ENCODE data around the gene ASB13.

ASB13 gene

DNA sequence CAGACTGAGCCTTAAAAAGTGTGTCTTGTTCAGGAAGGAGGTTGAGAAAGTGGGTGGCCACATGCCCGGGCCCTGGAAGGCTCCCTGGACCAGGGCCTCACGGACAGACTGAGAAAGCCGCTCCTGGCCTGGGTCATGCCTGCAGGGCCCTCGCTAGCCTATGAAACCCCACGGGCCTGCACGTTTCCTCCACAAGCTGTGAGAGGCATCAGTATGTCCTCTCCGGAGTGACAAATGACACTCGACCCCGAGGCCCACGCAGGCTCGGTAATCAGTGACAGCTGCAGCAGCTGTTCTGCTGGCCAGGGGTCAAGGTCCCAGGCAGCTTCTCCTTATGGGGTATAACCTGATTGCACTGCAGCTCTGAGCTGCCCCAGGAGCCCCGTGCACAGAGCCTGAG, 47.6 kb downstream of the ASB13 start:
- H3K4me1 ChIP-seq (ENCODE audit: control insufficient read depth, insufficient read depth, low read length), result no peaks in the 10 kb centered on the region
- H3K36me3 ChIP-seq (ENCODE audit: control insufficient read depth, insufficient read depth, low read length), result no peaks in the 10 kb centered on the region
- no peaks in the 10 kb centered on the region for H3K9me3 ChIP-seq (ENCODE audit: control insufficient read depth, insufficient read depth, low read length)
- no peak overlapping the region for H3K4me3 ChIP-seq (ENCODE audit: low read depth, low read length)
- H3K27me3 ChIP-seq (ENCODE audit: control insufficient read depth, insufficient read depth, low read length), result no peaks in the 10 kb centered on the region
- H3K9ac ChIP-seq (ENCODE audit: low read depth, low read length), result no peak overlapping the region

GRCh38 chr10:5618042-5618441, 48.4 kb downstream of the ASB13 start:
- Histone ChIP-seq H3K9ac (ENCODE audit: low read depth, low read length) (no peak overlapping the region), H3K36me3 (ENCODE audit: control insufficient read depth, insufficient read depth, low read length) (no peaks in the 10 kb centered on the region), H3K4me1 (ENCODE audit: control insufficient read depth, insufficient read depth, low read length) (no peaks in the 10 kb centered on the region), H3K4me3 (ENCODE audit: low read depth, low read length) (no peak overlapping the region), H3K9me3 (ENCODE audit: control insufficient read depth, insufficient read depth, low read length) (no peaks in the 10 kb centered on the region), H3K27me3 (ENCODE audit: control insufficient read depth, insufficient read depth, low read length) (no peaks in the 10 kb centered on the region)

GRCh38 chr10:5617521-5617920, 48.9 kb downstream of the ASB13 start:
- Histone ChIP-seq H3K4me3 (ENCODE audit: low read depth, low read length) (no peak overlapping the region), H3K9ac (ENCODE audit: low read depth, low read length) (no peak overlapping the region), H3K4me1 (ENCODE audit: control insufficient read depth, insufficient read depth, low read length) (no peaks in the 10 kb centered on the region), H3K27me3 (ENCODE audit: control insufficient read depth, insufficient read depth, low read length) (no peaks in the 10 kb centered on the region), H3K36me3 (ENCODE audit: control insufficient read depth, insufficient read depth, low read length) (no peaks in the 10 kb centered on the region), H3K9me3 (ENCODE audit: control insufficient read depth, insufficient read depth, low read length) (no peaks in the 10 kb centered on the region)

- H3K4me3 ChIP-seq (ENCODE audit: low read depth, low read length), result no peak overlapping the region
- H3K9ac ChIP-seq (ENCODE audit: low read depth, low read length), result no peak overlapping the region
- H3K4me1 ChIP-seq (ENCODE audit: control insufficient read depth, insufficient read depth, low read length), result no peaks in the 10 kb centered on the region
- no peaks in the 10 kb centered on the region for H3K27me3 ChIP-seq (ENCODE audit: control insufficient read depth, insufficient read depth, low read length)
- no peaks in the 10 kb centered on the region for H3K36me3 ChIP-seq (ENCODE audit: control insufficient read depth, insufficient read depth, low read length)
- no peaks in the 10 kb centered on the region for H3K9me3 ChIP-seq (ENCODE audit: control insufficient read depth, insufficient read depth, low read length)
These were observed 49.6 kb downstream of the ASB13 start for GRCh38 chr10:5616836-5617235.

GRCh38 chr10:5616046-5616445, 50.3 kb downstream of the ASB13 start:
- Histone ChIP-seq H3K27me3 (ENCODE audit: control insufficient read depth, insufficient read depth, low read length) (no peaks in the 10 kb centered on the region), H3K9me3 (ENCODE audit: control insufficient read depth, insufficient read depth, low read length) (no peaks in the 10 kb centered on the region), H3K4me1 (ENCODE audit: control insufficient read depth, insufficient read depth, low read length) (no peaks in the 10 kb centered on the region), H3K36me3 (ENCODE audit: control insufficient read depth, insufficient read depth, low read length) (no peaks in the 10 kb centered on the region), H3K9ac (ENCODE audit: low read depth, low read length) (no peak overlapping the region), H3K4me3 (ENCODE audit: low read depth, low read length) (no peak overlapping the region)

- Histone ChIP-seq H3K4me3 (ENCODE audit: low read depth, low read length) (no peak overlapping the region), H3K27me3 (ENCODE audit: control insufficient read depth, insufficient read depth, low read length) (no peaks in the 10 kb centered on the region), H3K9me3 (ENCODE audit: control insufficient read depth, insufficient read depth, low read length) (no peaks in the 10 kb centered on the region), H3K4me1 (ENCODE audit: control insufficient read depth, insufficient read depth, low read length) (no peaks in the 10 kb centered on the region), H3K9ac (ENCODE audit: low read depth, low read length) (no peak overlapping the region), H3K36me3 (ENCODE audit: control insufficient read depth, insufficient read depth, low read length) (no peaks in the 10 kb centered on the region)
These were observed 51.1 kb downstream of the ASB13 start for GRCh38 chr10:5615316-5615715.

GRCh38 chr10:5614155-5614721, 52.2 kb downstream of the ASB13 start:
- Histone ChIP-seq H3K27me3 (ENCODE audit: control insufficient read depth, insufficient read depth, low read length) (no peaks in the 10 kb centered on the region), H3K9me3 (ENCODE audit: control insufficient read depth, insufficient read depth, low read length) (no peaks in the 10 kb centered on the region), H3K4me3 (ENCODE audit: low read depth, low read length) (no peak overlapping the region), H3K36me3 (ENCODE audit: control insufficient read depth, insufficient read depth, low read length) (no peaks in the 10 kb centered on the region), H3K4me1 (ENCODE audit: control insufficient read depth, insufficient read depth, low read length) (no peaks in the 10 kb centered on the region), H3K9ac (ENCODE audit: low read depth, low read length) (no peak overlapping the region)

DNA sequence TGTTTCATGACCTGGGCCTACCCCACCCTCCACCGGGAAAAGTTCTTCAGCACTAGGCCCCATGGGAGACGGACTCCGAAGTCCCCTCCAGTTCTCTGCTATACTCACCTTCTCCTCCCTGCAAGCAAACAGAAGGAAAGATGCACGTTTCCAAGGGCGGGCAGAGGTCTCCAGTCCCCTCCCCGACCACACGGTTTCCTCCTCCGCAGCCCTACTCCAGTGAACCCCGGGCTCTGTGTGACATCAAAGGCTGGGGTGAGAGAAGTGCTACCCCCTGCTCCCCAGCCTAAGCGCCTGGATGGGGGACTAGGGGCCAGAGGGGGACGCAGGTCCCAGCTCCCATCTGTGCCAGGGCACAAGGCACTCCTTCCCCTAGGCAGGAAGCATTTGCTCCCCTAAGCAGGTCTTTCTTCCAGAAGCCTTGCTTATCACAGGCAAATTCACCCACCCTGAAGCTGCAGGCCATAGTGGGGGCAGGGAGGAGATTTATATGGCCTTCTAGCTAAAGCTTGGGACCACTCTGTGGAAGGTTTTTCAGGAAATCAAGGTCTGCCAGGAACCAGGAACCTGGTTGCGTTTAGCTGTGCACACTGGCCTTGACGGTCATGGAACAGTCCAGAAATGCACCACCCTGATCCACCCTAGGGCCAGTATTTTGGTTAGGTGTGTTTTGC, 52.8 kb downstream of the ASB13 start:
- H3K4me1 ChIP-seq (ENCODE audit: control insufficient read depth, insufficient read depth, low read length), result no peaks in the 10 kb centered on the region
- no peaks in the 10 kb centered on the region for H3K27me3 ChIP-seq (ENCODE audit: control insufficient read depth, insufficient read depth, low read length)
- no peaks in the 10 kb centered on the region for H3K9me3 ChIP-seq (ENCODE audit: control insufficient read depth, insufficient read depth, low read length)
- no peaks in the 10 kb centered on the region for H3K36me3 ChIP-seq (ENCODE audit: control insufficient read depth, insufficient read depth, low read length)
- H3K9ac ChIP-seq (ENCODE audit: low read depth, low read length), result no peak overlapping the region
- H3K4me3 ChIP-seq (ENCODE audit: low read depth, low read length), result no peak overlapping the region

GRCh38 chr10:5611899-5612680, 54.3 kb downstream of the ASB13 start:
- H3K4me1 ChIP-seq (ENCODE audit: control insufficient read depth, insufficient read depth, low read length), result no peaks in the 10 kb centered on the region

DNA sequence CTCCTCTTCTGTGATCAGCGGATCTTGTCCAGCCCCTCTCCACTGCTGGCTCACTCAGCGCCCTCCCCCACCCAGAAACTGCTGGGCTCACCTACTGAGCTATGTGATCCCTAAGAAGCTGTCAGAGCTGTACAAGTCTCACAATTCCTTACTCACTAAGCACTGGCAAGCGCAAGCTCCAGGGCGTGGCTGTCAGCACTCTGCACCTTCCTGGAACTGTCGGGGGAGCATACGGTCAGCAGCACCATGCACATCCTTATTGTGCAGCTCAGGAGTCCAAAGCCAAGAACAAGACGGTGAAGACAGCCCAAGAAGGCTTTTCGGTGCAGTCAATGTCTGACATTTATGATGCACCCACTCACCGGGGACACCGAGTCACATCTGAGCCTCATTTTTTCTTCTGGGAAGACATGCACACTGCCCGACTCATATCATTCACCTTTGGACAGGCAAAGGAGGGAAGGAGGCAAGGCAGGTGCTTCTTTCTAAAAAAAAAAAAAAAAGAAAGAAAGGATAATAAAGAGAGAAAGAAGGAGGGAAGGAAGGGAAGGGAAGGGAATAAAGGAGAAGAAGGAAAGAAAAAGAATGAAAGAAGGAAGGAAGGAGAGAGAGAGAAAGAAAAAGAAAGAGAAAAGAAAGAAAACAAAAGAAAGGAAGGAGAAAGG, 56.3 kb downstream of the ASB13 start:
- H3K4me1 ChIP-seq (ENCODE audit: control insufficient read depth, insufficient read depth, low read length), result no peaks in the 10 kb centered on the region

More at GRCh38 chr10:5611899-5612680, 54.3 kb downstream of the ASB13 start:
- H3K9ac ChIP-seq (ENCODE audit: low read depth, low read length), result no peak overlapping the region
- no peaks in the 10 kb centered on the region for H3K36me3 ChIP-seq (ENCODE audit: control insufficient read depth, insufficient read depth, low read length)
- H3K9me3 ChIP-seq (ENCODE audit: control insufficient read depth, insufficient read depth, low read length), result no peaks in the 10 kb centered on the region
- no peaks in the 10 kb centered on the region for H3K27me3 ChIP-seq (ENCODE audit: control insufficient read depth, insufficient read depth, low read length)
- no peak overlapping the region for H3K4me3 ChIP-seq (ENCODE audit: low read depth, low read length)

DNA sequence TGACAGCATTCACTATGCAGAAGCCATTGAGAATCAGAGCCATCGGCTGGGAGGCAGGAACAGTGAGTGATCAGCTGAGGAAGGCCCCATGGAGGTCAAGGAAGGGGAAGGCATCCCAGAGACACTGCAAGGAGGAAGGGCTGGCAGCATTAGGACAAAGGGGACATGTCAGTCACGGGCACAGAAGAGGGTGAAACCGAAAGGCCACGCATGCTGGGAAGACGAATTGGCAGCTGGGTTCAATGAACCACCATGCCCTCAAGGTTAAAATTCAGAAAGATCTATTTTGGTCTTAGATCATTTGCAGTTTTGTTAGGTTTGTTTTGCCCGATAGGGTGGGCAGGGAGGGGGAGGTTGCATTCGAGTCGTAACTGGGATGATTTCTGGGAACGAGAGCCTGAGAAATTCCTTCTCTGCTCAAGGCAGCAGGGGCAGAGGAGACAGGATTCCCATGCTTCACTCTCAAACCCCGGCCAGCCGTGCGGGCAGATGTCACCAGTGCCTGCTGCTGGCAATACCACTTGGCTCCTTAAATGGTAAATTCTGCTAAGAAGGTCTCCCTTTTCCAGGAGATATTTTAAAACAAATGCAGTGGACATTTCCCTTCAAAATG, 57.7 kb downstream of the ASB13 start:
- no peaks in the 10 kb centered on the region for H3K4me1 ChIP-seq (ENCODE audit: control insufficient read depth, insufficient read depth, low read length)
- H3K36me3 ChIP-seq (ENCODE audit: control insufficient read depth, insufficient read depth, low read length), result no peaks in the 10 kb centered on the region
- no peaks in the 10 kb centered on the region for H3K27me3 ChIP-seq (ENCODE audit: control insufficient read depth, insufficient read depth, low read length)
- H3K4me3 ChIP-seq (ENCODE audit: low read depth, low read length), result no peak overlapping the region
- no peaks in the 10 kb centered on the region for H3K9me3 ChIP-seq (ENCODE audit: control insufficient read depth, insufficient read depth, low read length)
- no peak overlapping the region for H3K9ac ChIP-seq (ENCODE audit: low read depth, low read length)

More for the DNA sequence above, 56.3 kb downstream of the ASB13 start:
- no peaks in the 10 kb centered on the region for H3K36me3 ChIP-seq (ENCODE audit: control insufficient read depth, insufficient read depth, low read length)
- H3K27me3 ChIP-seq (ENCODE audit: control insufficient read depth, insufficient read depth, low read length), result no peaks in the 10 kb centered on the region
- no peaks in the 10 kb centered on the region for H3K9me3 ChIP-seq (ENCODE audit: control insufficient read depth, insufficient read depth, low read length)
- H3K9ac ChIP-seq (ENCODE audit: low read depth, low read length), result no peak overlapping the region
- H3K4me3 ChIP-seq (ENCODE audit: low read depth, low read length), result no peak overlapping the region

Measured in iPS-15b (cell line).